GM23338 (cell line): ENCODE results near the gene SLC9A8. TPM values are rescaled to one million over a fixed set of nuclear protein-coding genes. Genes with fewer than 3 reads are reported as not detected.
A peak's percentile ranks its signal among the peaks of the same experiment; 100 is the strongest.

ENCODE experiments used
- ATAC-seq: fragments of 200-7000 bp; cut with Tn5 transposase; 3 replicates; pipeline ENCODE4 v1.9.1; 2020
- DNase-seq: peaks from one replicate; pipeline ENCODE4 v3.0.0-alpha.2; 2015; ENCODE audit warnings: low spot score
- H2AFZ ChIP-seq: fragments of 200-600 bp; sonication (generic); 2 replicates; pipeline ENCODE4 v1.8.0; 2016; ENCODE audit warnings: antibody characterized with exemption, mild to moderate bottlenecking, moderate library complexity
- H3F3A ChIP-seq: fragments of 200-600 bp; sonication (generic); replicated peaks from 2 replicates; pipeline ENCODE4 v1.8.0; 2017; ENCODE audit warnings: antibody characterized with exemption, mixed run types, low read depth
- H3K27ac ChIP-seq: fragments of 200-600 bp; sonication (generic); 2 replicates; pipeline ENCODE4 v1.6.1; 2016; ENCODE audit warnings: low read depth
- H3K27me3 ChIP-seq: fragments of 200-600 bp; sonication (generic); 2 replicates; pipeline ENCODE4 v1.8.0; 2016; ENCODE audit warnings: mild to moderate bottlenecking, mixed run types, moderate library complexity; ENCODE audit not compliant: insufficient read depth
- H3K36me3 ChIP-seq: fragments of 200-600 bp; sonication (generic); 2 replicates; pipeline ENCODE4 v1.8.0; 2016; ENCODE audit warnings: mild to moderate bottlenecking; ENCODE audit not compliant: insufficient read depth
- H3K4me1 ChIP-seq: fragments of 200-600 bp; sonication (generic); 2 replicates; pipeline ENCODE4 v1.8.0; 2016; ENCODE audit warnings: mild to moderate bottlenecking, moderate library complexity; ENCODE audit not compliant: insufficient read depth
- H3K4me2 ChIP-seq: fragments of 200-600 bp; sonication (generic); 2 replicates; pipeline ENCODE4 v1.7.1; 2017; ENCODE audit warnings: mixed run types
- H3K4me3 ChIP-seq: fragments of 200-600 bp; sonication (generic); 2 replicates; pipeline ENCODE4 v1.6.1; 2016; ENCODE audit warnings: mixed run types
- H3K79me2 ChIP-seq: fragments of 200-600 bp; sonication (generic); replicated peaks from 2 replicates; pipeline ENCODE4 v1.8.0; 2017; ENCODE audit warnings: mild to moderate bottlenecking; ENCODE audit not compliant: insufficient read depth
- H3K9me2 ChIP-seq: fragments of 200-600 bp; sonication (generic); 2 replicates; pipeline ENCODE4 v1.8.0; 2017; ENCODE audit not compliant: insufficient read depth
- H4K20me1 ChIP-seq: fragments of 200-600 bp; sonication (generic); replicated peaks from 2 replicates; pipeline ENCODE4 v1.8.0; 2017; ENCODE audit warnings: mild to moderate bottlenecking; ENCODE audit not compliant: insufficient read depth
- H3K27ac Mint-ChIP-seq: 2 replicates; pipeline ENCODE4 v1.8.0; 2020; ENCODE audit warnings: inconsistent platforms, mild to moderate bottlenecking, moderate library complexity, mixed read lengths
- H3K27me3 Mint-ChIP-seq: 3 replicates; pipeline ENCODE4 v1.8.0; 2022; ENCODE audit warnings: low read depth, mild to moderate bottlenecking, moderate library complexity, mixed read lengths, inconsistent platforms; ENCODE audit not compliant: insufficient read depth, poor library complexity
- H3K36me3 Mint-ChIP-seq: 3 replicates; pipeline ENCODE4 v1.8.0; 2021; ENCODE audit warnings: low read depth, mild to moderate bottlenecking, inconsistent platforms, moderate library complexity, mixed read lengths
- H3K4me1 Mint-ChIP-seq: 3 replicates; pipeline ENCODE4 v1.8.0; 2020; ENCODE audit warnings: mild to moderate bottlenecking, inconsistent platforms, mixed read lengths
- H3K4me3 Mint-ChIP-seq: 3 replicates; pipeline ENCODE4 v1.8.0; 2021; ENCODE audit warnings: moderate library complexity, mild to moderate bottlenecking, inconsistent platforms, mixed read lengths
- H3K9me3 Mint-ChIP-seq: 3 replicates; pipeline ENCODE4 v1.8.0; 2020; ENCODE audit warnings: moderate library complexity, mild to moderate bottlenecking, inconsistent platforms, mixed read lengths
- EZH2 ChIP-seq: fragments of 200-600 bp; sonication (generic); IDR thresholded peaks from one replicate; pipeline ENCODE4 v1.8.0; 2017; ENCODE audit warnings: antibody characterized with exemption, mild to moderate bottlenecking, low read depth; ENCODE audit not compliant: unreplicated experiment
- EZH2phosphoT487 ChIP-seq: fragments of 200-600 bp; sonication (generic); IDR thresholded peaks from one replicate; pipeline ENCODE4 v1.8.1; 2018; ENCODE audit warnings: antibody characterized with exemption; ENCODE audit not compliant: unreplicated experiment
- JUNB ChIP-seq: IDR thresholded peaks from one replicate; pipeline ENCODE4 v1.6.1; 2016; ENCODE audit warnings: antibody characterized with exemption; ENCODE audit not compliant: unreplicated experiment
- NANOG ChIP-seq: IDR thresholded peaks from 2 replicates; pipeline ENCODE4 v1.6.1; 2016; ENCODE audit warnings: antibody characterized with exemption, borderline replicate concordance
- POLR2AphosphoS5 ChIP-seq: IDR thresholded peaks from 2 replicates; pipeline ENCODE4 v1.6.1; 2016; ENCODE audit warnings: antibody characterized with exemption, low read depth
- STAT1 ChIP-seq: IDR thresholded peaks from one replicate; pipeline ENCODE4 v1.6.1; 2016; ENCODE audit warnings: antibody characterized with exemption; ENCODE audit not compliant: unreplicated experiment
- ZNF114 ChIP-seq: fragments of 250-450 bp; sonication (Bioruptor Pico); IDR thresholded peaks from 2 replicates; pipeline ENCODE4 v1.5.0; 2020; ENCODE audit warnings: mild to moderate bottlenecking, moderate library complexity
- ZNF331 ChIP-seq: fragments of 250-450 bp; sonication (Bioruptor Pico); IDR thresholded peaks from 2 replicates; pipeline ENCODE4 v1.5.0; 2020; ENCODE audit warnings: low read depth, mild to moderate bottlenecking, moderate library complexity
- polyA plus RNA-seq: library from polyadenylated mRNA; unstranded; fragments of >200 nt; fragmentation: Nextera tagmentation; extraction: Ambion mirVana; gene quantifications from 2 replicates; pipeline ENCODE4 v1.2.1, GENCODE V29; 2016
- total RNA-seq: library from RNA; depleted of rRNA; stranded (reverse); fragments of >200 nt; shearing (Covaris generic); gene quantifications from 2 replicates; pipeline ENCODE4 v1.2.3, GENCODE V29; 2014
- TF ChIP-seq, protein P1 (sequence below): fragments of 250-450 bp; sonication (Bioruptor Pico); IDR thresholded peaks from 2 replicates; pipeline ENCODE4 v1.5.0; 2020; ENCODE audit warnings: mild to moderate bottlenecking, moderate library complexity
- TF ChIP-seq, protein P2 (sequence below), 2 experiments: fragments of 200-600 bp in 1 of 2; sonication (generic) in 1 of 2; conservative IDR thresholded peaks; 2 replicates each; pipeline versions ENCODE4 v1.5.1 to v1.6.1; 2016 to 2017; ENCODE audit warnings: antibody characterized with exemption in 2 of 2, low read depth in 2 of 2, mild to moderate bottlenecking in 2 of 2, moderate library complexity in 1 of 2
- TF ChIP-seq, protein P3 (sequence below): IDR thresholded peaks from one replicate; pipeline ENCODE4 v1.6.1; 2018; ENCODE audit warnings: antibody characterized with exemption; ENCODE audit not compliant: unreplicated experiment
- TF ChIP-seq, protein P4 (sequence below): IDR thresholded peaks from 2 replicates; pipeline ENCODE4 v1.6.1; 2016; ENCODE audit warnings: antibody characterized with exemption

The SLC9A8 gene
- total and polyA plus RNA-seq, 2 experiments from 2014 or later = 2.6 to 6.4 TPM

DNA sequence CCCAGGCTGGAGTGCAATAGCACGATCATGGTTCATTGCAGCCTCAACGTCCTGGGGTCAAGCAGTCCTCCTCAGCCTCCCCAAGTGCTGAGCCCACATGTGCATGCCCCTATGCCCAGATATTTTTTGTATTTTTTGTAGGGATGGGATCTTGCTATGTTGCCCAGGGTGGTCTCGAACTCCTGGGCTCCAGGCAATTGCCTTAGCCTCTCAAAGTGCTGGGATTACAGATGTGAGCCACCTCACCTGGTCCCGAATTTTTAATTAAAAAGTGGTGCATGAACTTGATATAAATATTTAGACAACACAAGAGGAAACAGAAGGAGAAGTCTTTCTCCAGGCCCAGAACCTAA, 116.5 kb downstream of the SLC9A8 start (continued):
- TF ChIP-seq, protein P1, sequence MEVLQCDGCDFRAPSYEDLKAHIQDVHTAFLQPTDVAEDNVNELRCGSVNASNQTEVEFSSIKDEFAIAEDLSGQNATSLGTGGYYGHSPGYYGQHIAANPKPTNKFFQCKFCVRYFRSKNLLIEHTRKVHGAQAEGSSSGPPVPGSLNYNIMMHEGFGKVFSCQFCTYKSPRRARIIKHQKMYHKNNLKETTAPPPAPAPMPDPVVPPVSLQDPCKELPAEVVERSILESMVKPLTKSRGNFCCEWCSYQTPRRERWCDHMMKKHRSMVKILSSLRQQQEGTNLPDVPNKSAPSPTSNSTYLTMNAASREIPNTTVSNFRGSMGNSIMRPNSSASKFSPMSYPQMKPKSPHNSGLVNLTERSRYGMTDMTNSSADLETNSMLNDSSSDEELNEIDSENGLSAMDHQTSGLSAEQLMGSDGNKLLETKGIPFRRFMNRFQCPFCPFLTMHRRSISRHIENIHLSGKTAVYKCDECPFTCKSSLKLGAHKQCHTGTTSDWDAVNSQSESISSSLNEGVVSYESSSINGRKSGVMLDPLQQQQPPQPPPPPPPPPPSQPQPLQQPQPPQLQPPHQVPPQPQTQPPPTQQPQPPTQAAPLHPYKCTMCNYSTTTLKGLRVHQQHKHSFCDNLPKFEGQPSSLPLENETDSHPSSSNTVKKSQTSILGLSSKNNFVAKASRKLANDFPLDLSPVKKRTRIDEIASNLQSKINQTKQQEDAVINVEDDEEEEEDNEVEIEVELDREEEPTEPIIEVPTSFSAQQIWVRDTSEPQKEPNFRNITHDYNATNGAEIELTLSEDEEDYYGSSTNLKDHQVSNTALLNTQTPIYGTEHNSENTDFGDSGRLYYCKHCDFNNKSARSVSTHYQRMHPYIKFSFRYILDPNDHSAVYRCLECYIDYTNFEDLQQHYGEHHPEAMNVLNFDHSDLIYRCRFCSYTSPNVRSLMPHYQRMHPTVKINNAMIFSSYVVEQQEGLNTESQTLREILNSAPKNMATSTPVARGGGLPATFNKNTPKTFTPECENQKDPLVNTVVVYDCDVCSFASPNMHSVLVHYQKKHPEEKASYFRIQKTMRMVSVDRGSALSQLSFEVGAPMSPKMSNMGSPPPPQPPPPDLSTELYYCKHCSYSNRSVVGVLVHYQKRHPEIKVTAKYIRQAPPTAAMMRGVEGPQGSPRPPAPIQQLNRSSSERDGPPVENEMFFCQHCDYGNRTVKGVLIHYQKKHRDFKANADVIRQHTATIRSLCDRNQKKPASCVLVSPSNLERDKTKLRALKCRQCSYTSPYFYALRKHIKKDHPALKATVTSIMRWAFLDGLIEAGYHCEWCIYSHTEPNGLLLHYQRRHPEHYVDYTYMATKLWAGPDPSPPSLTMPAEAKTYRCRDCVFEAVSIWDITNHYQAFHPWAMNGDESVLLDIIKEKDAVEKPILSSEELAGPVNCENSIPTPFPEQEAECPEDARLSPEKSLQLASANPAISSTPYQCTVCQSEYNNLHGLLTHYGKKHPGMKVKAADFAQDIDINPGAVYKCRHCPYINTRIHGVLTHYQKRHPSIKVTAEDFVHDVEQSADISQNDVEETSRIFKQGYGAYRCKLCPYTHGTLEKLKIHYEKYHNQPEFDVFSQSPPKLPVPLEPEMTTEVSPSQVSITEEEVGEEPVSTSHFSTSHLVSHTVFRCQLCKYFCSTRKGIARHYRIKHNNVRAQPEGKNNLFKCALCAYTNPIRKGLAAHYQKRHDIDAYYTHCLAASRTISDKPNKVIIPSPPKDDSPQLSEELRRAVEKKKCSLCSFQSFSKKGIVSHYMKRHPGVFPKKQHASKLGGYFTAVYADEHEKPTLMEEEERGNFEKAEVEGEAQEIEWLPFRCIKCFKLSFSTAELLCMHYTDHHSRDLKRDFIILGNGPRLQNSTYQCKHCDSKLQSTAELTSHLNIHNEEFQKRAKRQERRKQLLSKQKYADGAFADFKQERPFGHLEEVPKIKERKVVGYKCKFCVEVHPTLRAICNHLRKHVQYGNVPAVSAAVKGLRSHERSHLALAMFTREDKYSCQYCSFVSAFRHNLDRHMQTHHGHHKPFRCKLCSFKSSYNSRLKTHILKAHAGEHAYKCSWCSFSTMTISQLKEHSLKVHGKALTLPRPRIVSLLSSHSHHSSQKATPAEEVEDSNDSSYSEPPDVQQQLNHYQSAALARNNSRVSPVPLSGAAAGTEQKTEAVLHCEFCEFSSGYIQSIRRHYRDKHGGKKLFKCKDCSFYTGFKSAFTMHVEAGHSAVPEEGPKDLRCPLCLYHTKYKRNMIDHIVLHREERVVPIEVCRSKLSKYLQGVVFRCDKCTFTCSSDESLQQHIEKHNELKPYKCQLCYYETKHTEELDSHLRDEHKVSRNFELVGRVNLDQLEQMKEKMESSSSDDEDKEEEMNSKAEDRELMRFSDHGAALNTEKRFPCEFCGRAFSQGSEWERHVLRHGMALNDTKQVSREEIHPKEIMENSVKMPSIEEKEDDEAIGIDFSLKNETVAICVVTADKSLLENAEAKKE (CRISPR knock-in tag) = no peak
- TF ChIP-seq POLR2AphosphoS5 (no peak), ZNF331 (CRISPR knock-in tag) (no peak)

DNA sequence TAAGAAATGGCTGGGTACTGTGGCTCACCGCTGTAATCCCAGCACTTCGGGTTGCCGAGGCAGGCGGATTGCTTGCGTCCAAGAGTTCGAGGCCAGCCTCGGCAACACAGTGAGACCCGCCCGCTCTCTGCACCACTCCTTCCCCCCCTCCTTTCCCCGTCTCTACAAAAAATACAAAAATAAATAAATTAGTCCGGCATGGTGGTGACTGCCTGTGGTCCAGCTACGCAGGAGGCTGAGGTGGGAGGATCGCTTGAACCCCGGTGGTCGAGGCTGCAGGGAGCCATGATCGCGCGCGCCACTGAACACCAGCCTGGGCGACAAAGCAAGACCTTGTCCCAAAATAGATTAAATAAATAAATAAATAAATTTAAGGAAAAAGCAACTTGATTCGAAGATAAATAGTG, 123.1 kb downstream of the SLC9A8 start:
- H3K4me1 Mint-ChIP-seq = peaks cover 22% of the 10 kb centered on the region
- Histone ChIP-seq H3K36me3 (0 out of 2 replicates have a peak, but pooled peaks cover 9% of the 10 kb centered on the region), H3K27ac (no peak overlapping the region), H3F3A (no peaks in the 10 kb centered on the region), H2AFZ (peak overlapping the region; percentile 87), H3K79me2 (peaks cover 45% of the 10 kb centered on the region), H3K4me2 (no peak overlapping the region), H3K4me1 (peaks cover 14% of the 10 kb centered on the region), H3K4me3 (no peak overlapping the region), H3K9me2 (no peaks in the 10 kb centered on the region), H3K27me3 (no peaks in the 10 kb centered on the region), H4K20me1 (peaks cover 21% of the 10 kb centered on the region)
- no peak for ATAC-seq
- peaks cover 2% of the 10 kb centered on the region for H3K27me3 Mint-ChIP-seq
- H3K4me3 Mint-ChIP-seq = peak overlapping the region; percentile 95; the same call in 2 of the 3 replicates
- no peak overlapping the region for H3K27ac Mint-ChIP-seq
- H3K9me3 Mint-ChIP-seq = no peaks in the 10 kb centered on the region
- DNase-seq = no peak
- H3K36me3 Mint-ChIP-seq = peaks cover 17% of the 10 kb centered on the region
- TF ChIP-seq ZNF114 (no peak), POLR2AphosphoS5 (no peak), EZH2 (no peak), EZH2phosphoT487 (no peak), JUNB (no peak), NANOG (no peak), ZNF331 (CRISPR knock-in tag) (no peak), STAT1 (no peak)
- TF ChIP-seq, protein P2, sequence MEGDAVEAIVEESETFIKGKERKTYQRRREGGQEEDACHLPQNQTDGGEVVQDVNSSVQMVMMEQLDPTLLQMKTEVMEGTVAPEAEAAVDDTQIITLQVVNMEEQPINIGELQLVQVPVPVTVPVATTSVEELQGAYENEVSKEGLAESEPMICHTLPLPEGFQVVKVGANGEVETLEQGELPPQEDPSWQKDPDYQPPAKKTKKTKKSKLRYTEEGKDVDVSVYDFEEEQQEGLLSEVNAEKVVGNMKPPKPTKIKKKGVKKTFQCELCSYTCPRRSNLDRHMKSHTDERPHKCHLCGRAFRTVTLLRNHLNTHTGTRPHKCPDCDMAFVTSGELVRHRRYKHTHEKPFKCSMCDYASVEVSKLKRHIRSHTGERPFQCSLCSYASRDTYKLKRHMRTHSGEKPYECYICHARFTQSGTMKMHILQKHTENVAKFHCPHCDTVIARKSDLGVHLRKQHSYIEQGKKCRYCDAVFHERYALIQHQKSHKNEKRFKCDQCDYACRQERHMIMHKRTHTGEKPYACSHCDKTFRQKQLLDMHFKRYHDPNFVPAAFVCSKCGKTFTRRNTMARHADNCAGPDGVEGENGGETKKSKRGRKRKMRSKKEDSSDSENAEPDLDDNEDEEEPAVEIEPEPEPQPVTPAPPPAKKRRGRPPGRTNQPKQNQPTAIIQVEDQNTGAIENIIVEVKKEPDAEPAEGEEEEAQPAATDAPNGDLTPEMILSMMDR (conservative IDR thresholded peaks at IDR 0.05; ENCODE audit: low read depth in 2 of 2) = no peak
- TF ChIP-seq, protein P3, sequence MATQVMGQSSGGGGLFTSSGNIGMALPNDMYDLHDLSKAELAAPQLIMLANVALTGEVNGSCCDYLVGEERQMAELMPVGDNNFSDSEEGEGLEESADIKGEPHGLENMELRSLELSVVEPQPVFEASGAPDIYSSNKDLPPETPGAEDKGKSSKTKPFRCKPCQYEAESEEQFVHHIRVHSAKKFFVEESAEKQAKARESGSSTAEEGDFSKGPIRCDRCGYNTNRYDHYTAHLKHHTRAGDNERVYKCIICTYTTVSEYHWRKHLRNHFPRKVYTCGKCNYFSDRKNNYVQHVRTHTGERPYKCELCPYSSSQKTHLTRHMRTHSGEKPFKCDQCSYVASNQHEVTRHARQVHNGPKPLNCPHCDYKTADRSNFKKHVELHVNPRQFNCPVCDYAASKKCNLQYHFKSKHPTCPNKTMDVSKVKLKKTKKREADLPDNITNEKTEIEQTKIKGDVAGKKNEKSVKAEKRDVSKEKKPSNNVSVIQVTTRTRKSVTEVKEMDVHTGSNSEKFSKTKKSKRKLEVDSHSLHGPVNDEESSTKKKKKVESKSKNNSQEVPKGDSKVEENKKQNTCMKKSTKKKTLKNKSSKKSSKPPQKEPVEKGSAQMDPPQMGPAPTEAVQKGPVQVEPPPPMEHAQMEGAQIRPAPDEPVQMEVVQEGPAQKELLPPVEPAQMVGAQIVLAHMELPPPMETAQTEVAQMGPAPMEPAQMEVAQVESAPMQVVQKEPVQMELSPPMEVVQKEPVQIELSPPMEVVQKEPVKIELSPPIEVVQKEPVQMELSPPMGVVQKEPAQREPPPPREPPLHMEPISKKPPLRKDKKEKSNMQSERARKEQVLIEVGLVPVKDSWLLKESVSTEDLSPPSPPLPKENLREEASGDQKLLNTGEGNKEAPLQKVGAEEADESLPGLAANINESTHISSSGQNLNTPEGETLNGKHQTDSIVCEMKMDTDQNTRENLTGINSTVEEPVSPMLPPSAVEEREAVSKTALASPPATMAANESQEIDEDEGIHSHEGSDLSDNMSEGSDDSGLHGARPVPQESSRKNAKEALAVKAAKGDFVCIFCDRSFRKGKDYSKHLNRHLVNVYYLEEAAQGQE = no peak
- TF ChIP-seq, protein P4, sequence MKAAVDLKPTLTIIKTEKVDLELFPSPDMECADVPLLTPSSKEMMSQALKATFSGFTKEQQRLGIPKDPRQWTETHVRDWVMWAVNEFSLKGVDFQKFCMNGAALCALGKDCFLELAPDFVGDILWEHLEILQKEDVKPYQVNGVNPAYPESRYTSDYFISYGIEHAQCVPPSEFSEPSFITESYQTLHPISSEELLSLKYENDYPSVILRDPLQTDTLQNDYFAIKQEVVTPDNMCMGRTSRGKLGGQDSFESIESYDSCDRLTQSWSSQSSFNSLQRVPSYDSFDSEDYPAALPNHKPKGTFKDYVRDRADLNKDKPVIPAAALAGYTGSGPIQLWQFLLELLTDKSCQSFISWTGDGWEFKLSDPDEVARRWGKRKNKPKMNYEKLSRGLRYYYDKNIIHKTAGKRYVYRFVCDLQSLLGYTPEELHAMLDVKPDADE = no peak
